Endodermal cell (in vitro differentiated cells): Measurements from ENCODE around the gene MAS1. TPM values are rescaled to one million over a fixed set of nuclear protein-coding genes. Genes with fewer than 3 reads are reported as not detected.

ENCODE experiments used
- DNase-seq: peaks from one replicate; pipeline ENCODE4 v3.0.0-alpha.2; 2017
- H3K27ac ChIP-seq: 2 replicates; pipeline ENCODE4 v1.5.1; 2013; ENCODE audit warnings: mild to moderate bottlenecking, low read depth, low read length, moderate library complexity
- H3K27me3 ChIP-seq: 2 replicates; pipeline ENCODE4 v1.6.1; 2013; ENCODE audit warnings: mild to moderate bottlenecking, low read length, moderate library complexity; ENCODE audit not compliant: insufficient read depth, control insufficient read depth, poor library complexity, severe bottlenecking
- H3K36me3 ChIP-seq: 2 replicates; pipeline ENCODE4 v1.7.0; 2013; ENCODE audit warnings: mild to moderate bottlenecking, low read length, moderate library complexity; ENCODE audit not compliant: control insufficient read depth, insufficient read depth
- H3K4me1 ChIP-seq: one replicate; pipeline ENCODE4 v1.7.0; 2013; ENCODE audit warnings: low read length; ENCODE audit not compliant: control insufficient read depth, insufficient read depth
- H3K4me3 ChIP-seq: 2 replicates; pipeline ENCODE4 v1.5.1; 2013; ENCODE audit warnings: mild to moderate bottlenecking, low read length, moderate library complexity
- H3K9ac ChIP-seq: 2 replicates; pipeline ENCODE4 v1.6.1; 2013; ENCODE audit warnings: mild to moderate bottlenecking, low read length, moderate library complexity; ENCODE audit not compliant: poor library complexity, severe bottlenecking; ENCODE audit errors: extremely low read depth
- H3K9me3 ChIP-seq: 2 replicates; pipeline ENCODE4 v1.6.1; 2013; ENCODE audit warnings: mild to moderate bottlenecking, low read length, moderate library complexity; ENCODE audit not compliant: control insufficient read depth
- H3K27ac Mint-ChIP-seq: 2 replicates; pipeline ENCODE4 v1.8.0; 2020; ENCODE audit warnings: mixed read lengths
- H3K27me3 Mint-ChIP-seq: 2 replicates; pipeline ENCODE4 v1.8.0; 2021; ENCODE audit warnings: mild to moderate bottlenecking, mixed read lengths; ENCODE audit not compliant: insufficient read depth
- H3K36me3 Mint-ChIP-seq: 2 replicates; pipeline ENCODE4 v1.8.0; 2020; ENCODE audit warnings: low read depth, mixed read lengths
- H3K4me1 Mint-ChIP-seq: 2 replicates; pipeline ENCODE4 v1.8.0; 2020; ENCODE audit warnings: mixed read lengths
- H3K4me3 Mint-ChIP-seq: 2 replicates; pipeline ENCODE4 v1.8.0; 2020; ENCODE audit warnings: mild to moderate bottlenecking, moderate library complexity, mixed read lengths
- H3K9me3 Mint-ChIP-seq: 2 replicates; pipeline ENCODE4 v1.8.0; 2020; ENCODE audit warnings: mild to moderate bottlenecking, mixed read lengths
- CTCF ChIP-seq: fragments of 200-600 bp; sonication (generic); conservative IDR thresholded peaks from 2 replicates; pipeline ENCODE4 v1.5.0; 2021; ENCODE audit warnings: antibody characterized with exemption, mild to moderate bottlenecking
- WGBS, 2 experiments: methylation state at CpG; one replicate each; pipeline versions ENCODE4 v1.1.5 to v1.1.7; 2013; ENCODE audit warnings: missing lambda C conversion rate in 2 of 2, mixed read lengths in 1 of 2; ENCODE audit not compliant: insufficient coverage in 1 of 2, insufficient read length in 1 of 2; 5-methylcytosine and 5-hydroxymethylcytosine counted together
- total RNA-seq, 2 donors: library from RNA; stranded (reverse); fragmentation: NEBNext Ultra II Directional in 1 of 2; extraction: Animal tissue kit (Norgen Biotek cat#: 25700) in 1 of 2; gene quantifications; 2 replicates in 1 of 2; 3 replicates in 1 of 2; pipeline ENCODE4 v1.2.1, GENCODE V29; 2021

The MAS1 gene
- total RNA-seq, 2 donors from 2014 or later: not detected

- Histone ChIP-seq H3K9me3 (peaks cover 7% of the 10 kb centered on the region), H3K9ac (no peak overlapping the region), H3K27ac (no peak overlapping the region), H3K36me3 (no peaks in the 10 kb centered on the region), H3K27me3 (peaks cover 5% of the 10 kb centered on the region), H3K4me3 (no peak overlapping the region), H3K4me1 (peaks cover 5% of the 10 kb centered on the region)
- 91 to 100% methylated on average over 2 to 4 of the region's 4 CpGs for WGBS, 2 experiments
- no peaks in the 10 kb centered on the region for H3K4me1 Mint-ChIP-seq
- no peaks in the 10 kb centered on the region for H3K36me3 Mint-ChIP-seq
- H3K9me3 Mint-ChIP-seq: peaks cover 4% of the 10 kb centered on the region
- H3K27me3 Mint-ChIP-seq: peaks cover 7% of the 10 kb centered on the region
- no peak for DNase-seq
- no peak overlapping the region for H3K27ac Mint-ChIP-seq
- no peak overlapping the region for H3K4me3 Mint-ChIP-seq
- TF ChIP-seq CTCF: no peak
Measured at GRCh38 chr6:159934181-159934580, 43.4 kb downstream of the MAS1 start.

GRCh38 chr6:159935065-159935464 lies 44.3 kb downstream of the MAS1 start:
- Mint-ChIP-seq H3K36me3 (no peaks in the 10 kb centered on the region), H3K4me3 (no peak overlapping the region), H3K9me3 (peaks cover 4% of the 10 kb centered on the region), H3K27ac (no peak overlapping the region), H3K4me1 (no peaks in the 10 kb centered on the region), H3K27me3 (peaks cover 7% of the 10 kb centered on the region)
- Histone ChIP-seq H3K36me3 (no peaks in the 10 kb centered on the region), H3K9ac (no peak overlapping the region), H3K4me1 (peaks cover 5% of the 10 kb centered on the region), H3K27ac (no peak overlapping the region), H3K9me3 (peaks cover 7% of the 10 kb centered on the region), H3K4me3 (no peak overlapping the region), H3K27me3 (peaks cover 5% of the 10 kb centered on the region)
- no peak for TF ChIP-seq CTCF
- DNase-seq: no peak
- WGBS, 2 experiments: 89 to 100% methylated on average over 2 of the region's 2 CpGs

- Histone ChIP-seq H3K27ac (no peak overlapping the region), H3K4me1 (peaks cover 5% of the 10 kb centered on the region), H3K9ac (no peak overlapping the region), H3K27me3 (peaks cover 5% of the 10 kb centered on the region), H3K4me3 (no peak overlapping the region), H3K36me3 (no peaks in the 10 kb centered on the region), H3K9me3 (peaks cover 7% of the 10 kb centered on the region)
- peaks cover 4% of the 10 kb centered on the region for H3K9me3 Mint-ChIP-seq
- no peaks in the 10 kb centered on the region for H3K36me3 Mint-ChIP-seq
- TF ChIP-seq CTCF: no peak
- no peaks in the 10 kb centered on the region for H3K4me1 Mint-ChIP-seq
- no peak overlapping the region for H3K27ac Mint-ChIP-seq
- WGBS, 2 experiments: 83 to 96% methylated on average over 1 to 2 of the region's 2 CpGs
- no peak for DNase-seq
- peaks cover 7% of the 10 kb centered on the region for H3K27me3 Mint-ChIP-seq
- no peak overlapping the region for H3K4me3 Mint-ChIP-seq
Measured at GRCh38 chr6:159935633-159936032, 44.8 kb downstream of the MAS1 start.
